ENCODE results near the gene TRIM50. TPM values are rescaled to one million over a fixed set of nuclear protein-coding genes. Genes with fewer than 3 reads are reported as not detected.
"Not testable (repeated sequence)": the region's sequence is repeated elsewhere in the genome, so short reads cannot be mapped to it uniquely, and the experiment has no call there.

The TRIM50 gene
- total RNA-seq, 4 donors from 2014 or later = not detected

DNA sequence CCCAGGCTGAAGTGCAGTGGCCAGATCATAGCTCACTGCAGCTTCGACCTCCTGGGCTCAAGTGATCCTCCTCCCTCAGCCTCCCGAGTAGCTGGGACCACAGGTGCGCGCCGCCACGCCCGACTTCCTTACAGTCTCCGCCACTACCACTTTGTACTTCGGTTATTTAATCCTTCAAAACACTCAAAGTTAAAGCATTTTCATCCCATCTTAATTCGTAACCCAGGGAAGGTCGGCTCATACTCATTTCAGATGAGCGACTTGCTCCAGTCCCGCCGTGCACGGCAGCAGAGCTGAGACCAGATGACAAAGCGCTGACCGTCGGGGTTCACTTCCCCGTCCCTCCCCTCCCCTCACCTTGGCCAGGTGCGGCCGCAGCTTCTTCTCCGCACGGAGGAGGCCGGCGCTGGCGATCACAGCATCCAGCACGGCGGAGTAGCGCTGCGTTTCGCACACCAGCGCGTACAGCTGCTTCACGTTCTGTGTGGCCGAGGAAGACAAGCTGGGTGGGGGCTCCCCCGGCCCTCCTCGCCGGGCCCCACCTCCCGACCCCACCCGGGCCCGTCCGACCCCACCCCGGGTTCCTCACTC lies 19.7 kb downstream of the TRIM50 start:
- WGBS, 2 donors (ENCODE audit: low coverage in 1 of 2) = 12 to 40% methylated on average over 1 to 40 of the region's 43 CpGs
- peak overlapping the region; percentile 67 to 79 (median 78) for H3K27ac ChIP-seq
- no peak for TF ChIP-seq POLR2A (IDR thresholded peaks at IDR 0.05)
- TF ChIP-seq, protein P1, sequence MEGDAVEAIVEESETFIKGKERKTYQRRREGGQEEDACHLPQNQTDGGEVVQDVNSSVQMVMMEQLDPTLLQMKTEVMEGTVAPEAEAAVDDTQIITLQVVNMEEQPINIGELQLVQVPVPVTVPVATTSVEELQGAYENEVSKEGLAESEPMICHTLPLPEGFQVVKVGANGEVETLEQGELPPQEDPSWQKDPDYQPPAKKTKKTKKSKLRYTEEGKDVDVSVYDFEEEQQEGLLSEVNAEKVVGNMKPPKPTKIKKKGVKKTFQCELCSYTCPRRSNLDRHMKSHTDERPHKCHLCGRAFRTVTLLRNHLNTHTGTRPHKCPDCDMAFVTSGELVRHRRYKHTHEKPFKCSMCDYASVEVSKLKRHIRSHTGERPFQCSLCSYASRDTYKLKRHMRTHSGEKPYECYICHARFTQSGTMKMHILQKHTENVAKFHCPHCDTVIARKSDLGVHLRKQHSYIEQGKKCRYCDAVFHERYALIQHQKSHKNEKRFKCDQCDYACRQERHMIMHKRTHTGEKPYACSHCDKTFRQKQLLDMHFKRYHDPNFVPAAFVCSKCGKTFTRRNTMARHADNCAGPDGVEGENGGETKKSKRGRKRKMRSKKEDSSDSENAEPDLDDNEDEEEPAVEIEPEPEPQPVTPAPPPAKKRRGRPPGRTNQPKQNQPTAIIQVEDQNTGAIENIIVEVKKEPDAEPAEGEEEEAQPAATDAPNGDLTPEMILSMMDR (IDR thresholded peaks at IDR 0.05) = no peak
- H3K36me3 ChIP-seq = peaks cover 0 to 16% (median 5%) of the 10 kb centered on the region in 4 donors
- DNase-seq = no peak
- intact Hi-C loops (cut with DNase I; ENCODE audit: low total_unique reads) (no loop called here), in situ Hi-C loops (cut with MboI; ENCODE audit: low pct_ligation_motif_present in 1 of 4, low pct_unique_long_range_greater_than_20kb in 1 of 4, low sequenced_read_pairs in 3 of 4) (no loop called here)
- H3K9me3 ChIP-seq = no peaks in the 10 kb centered on the region
- H3K4me1 ChIP-seq = peaks cover 4 to 13% (median 11%) of the 10 kb centered on the region in 4 donors
- no peaks in the 10 kb centered on the region for H3K27me3 ChIP-seq
- H3K4me3 ChIP-seq = peak overlapping the region; percentile 27 to 87 (median 67)

DNA sequence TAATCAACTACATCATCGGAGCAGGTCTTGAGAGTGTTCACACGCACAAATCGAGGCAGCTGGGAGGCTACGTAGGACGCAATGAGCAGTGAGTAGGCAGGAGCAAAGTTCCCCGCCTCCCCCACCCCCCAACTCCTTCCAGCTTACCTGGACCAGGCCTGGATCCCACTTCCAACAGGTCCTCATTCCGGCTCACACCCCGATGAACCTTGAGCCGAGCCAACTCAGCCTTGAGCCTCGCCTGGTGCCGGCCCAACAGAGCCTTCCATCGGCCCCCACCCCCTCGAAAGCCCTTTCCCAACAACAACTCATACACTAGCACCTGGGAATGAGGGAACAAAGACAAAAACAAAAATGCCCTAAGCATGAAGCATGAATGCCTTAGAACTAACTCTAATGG lies 20.4 kb downstream of the TRIM50 start:
- no peak for TF ChIP-seq POLR2A (IDR thresholded peaks at IDR 0.05)
- TF ChIP-seq, protein P1 (IDR thresholded peaks at IDR 0.05) = no peak
- TF ChIP-seq EP300 (IDR thresholded peaks at IDR 0.05; ENCODE audit: low read depth) = no peak
- no peak for TF ChIP-seq POLR2AphosphoS5 (IDR thresholded peaks at IDR 0.05)
- no peaks in the 10 kb centered on the region for H3K27me3 ChIP-seq
- intact Hi-C loops (cut with DNase I; ENCODE audit: low total_unique reads) = no loop called here
- H3K36me3 ChIP-seq = peaks cover 0 to 16% (median 5%) of the 10 kb centered on the region in 4 donors
- peak overlapping the region in 2 of 4 donors; percentile 76 to 87 for H3K4me3 ChIP-seq
- peaks cover 4 to 13% (median 11%) of the 10 kb centered on the region in 4 donors for H3K4me1 ChIP-seq
- DNase-seq = no peak
- 96 to 100% methylated on average over 6 to 12 of the region's 13 CpGs for WGBS, 2 donors (ENCODE audit: low coverage in 1 of 2)
- no peaks in the 10 kb centered on the region for H3K9me3 ChIP-seq
- in situ Hi-C loops (cut with MboI; ENCODE audit: low pct_ligation_motif_present in 1 of 4, low pct_unique_long_range_greater_than_20kb in 1 of 4, low sequenced_read_pairs in 3 of 4) = no loop called here
- H3K27ac ChIP-seq = no peak overlapping the region

DNA sequence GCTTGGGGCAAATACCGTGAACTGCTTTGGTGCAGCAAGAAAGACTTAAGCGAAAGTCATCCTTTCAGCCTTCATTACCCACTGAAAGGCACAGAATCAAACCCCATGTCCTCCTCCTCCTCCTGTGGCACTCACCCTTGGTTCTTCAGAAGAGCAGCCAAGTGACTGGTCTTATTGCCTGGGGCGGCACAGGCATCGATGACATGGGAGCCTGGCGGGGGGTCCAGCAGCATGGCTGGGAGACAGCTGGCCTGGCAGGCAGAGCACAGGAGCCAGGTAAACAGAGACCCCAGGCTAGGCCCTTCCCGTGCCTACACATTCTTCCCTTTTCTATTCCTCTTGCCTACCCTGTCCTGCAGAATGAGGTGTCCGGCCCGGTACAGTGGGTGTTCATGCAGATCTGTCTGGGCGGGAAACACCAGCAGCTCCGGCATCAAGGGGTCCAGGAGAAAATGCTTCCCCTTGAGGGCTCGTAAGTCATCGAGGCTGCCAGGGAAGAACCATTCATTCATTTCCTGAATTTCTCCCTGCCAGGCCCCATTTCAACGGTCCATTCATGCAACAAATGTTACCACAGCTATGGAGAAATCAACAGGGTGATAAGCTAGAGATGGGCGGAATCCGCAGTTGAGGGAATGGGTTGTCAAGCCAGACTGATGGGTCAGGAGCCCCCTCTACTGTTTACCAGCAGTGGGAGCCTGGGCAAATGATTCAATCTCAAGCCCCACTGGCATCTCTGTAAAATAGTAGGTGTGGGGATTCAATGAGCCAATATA lies 23.1 kb downstream of the TRIM50 start:
- H3K27me3 ChIP-seq; in situ Hi-C loops (cut with MboI; ENCODE audit: low pct_ligation_motif_present in 1 of 4, low pct_unique_long_range_greater_than_20kb in 1 of 4, low sequenced_read_pairs in 3 of 4); intact Hi-C loops (cut with DNase I; ENCODE audit: low total_unique reads); DNase-seq; H3K27ac ChIP-seq; H3K9me3 ChIP-seq; H3K4me3 ChIP-seq: not testable (repeated sequence)
- Histone ChIP-seq H3K36me3 (peaks cover 0 to 16% (median 5%) of the 10 kb centered on the region in 4 donors), H3K4me1 (peaks cover 4 to 13% (median 11%) of the 10 kb centered on the region in 4 donors)
- 90% methylated on average over 2 to 12 of the region's 15 CpGs for WGBS, 2 donors (ENCODE audit: low coverage in 1 of 2)

DNA sequence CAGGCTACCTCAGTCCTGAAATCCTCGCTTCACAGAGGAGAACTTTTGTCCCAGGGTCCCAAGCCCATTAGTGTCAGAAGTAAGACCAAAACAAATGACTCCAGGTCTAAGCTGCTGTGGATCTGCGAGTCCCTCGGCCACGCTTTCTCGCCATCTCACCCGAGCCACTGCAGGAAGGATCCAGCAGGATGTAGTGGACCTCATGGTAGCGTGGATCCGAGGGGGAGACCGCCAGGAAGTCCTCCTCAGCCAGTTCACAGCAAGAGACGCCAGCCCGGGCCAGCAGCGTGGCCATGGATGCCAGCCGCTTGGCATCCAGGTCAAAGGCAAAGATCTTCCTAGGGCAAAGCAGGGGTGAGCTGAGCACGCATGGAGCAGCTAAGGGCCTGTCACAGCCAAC lies 23.8 kb downstream of the TRIM50 start:
- H3K27me3 ChIP-seq = no peaks in the 10 kb centered on the region
- peaks cover 2 to 10% (median 8%) of the 10 kb centered on the region in 4 donors for H3K4me1 ChIP-seq
- H3K9me3 ChIP-seq = no peaks in the 10 kb centered on the region
- no peak overlapping the region for H3K27ac ChIP-seq
- no peak for DNase-seq
- TF ChIP-seq EP300 (IDR thresholded peaks at IDR 0.05; ENCODE audit: low read depth) (no peak), POLR2A (IDR thresholded peaks at IDR 0.05) (no peak), POLR2AphosphoS5 (IDR thresholded peaks at IDR 0.05) (no peak)
- TF ChIP-seq, protein P1 (IDR thresholded peaks at IDR 0.05) = no peak
- peaks cover 0 to 16% (median 5%) of the 10 kb centered on the region in 4 donors for H3K36me3 ChIP-seq
- in situ Hi-C loops (cut with MboI; ENCODE audit: low pct_ligation_motif_present in 1 of 4, low pct_unique_long_range_greater_than_20kb in 1 of 4, low sequenced_read_pairs in 3 of 4) = no loop called here
- intact Hi-C loops (cut with DNase I; ENCODE audit: low total_unique reads) = no loop called here
- 80 to 94% methylated on average over 1 to 14 of the region's 14 CpGs for WGBS, 2 donors (ENCODE audit: low coverage in 1 of 2)
- H3K4me3 ChIP-seq = no peak overlapping the region
